HG03039 (cell line): Measurements from ENCODE around the gene NALCN.

ENCODE experiments used
- ATAC-seq: cut with Tn5 transposase; IDR thresholded peaks from one replicate; pipeline ENCODE4 v1.9.1; 2021; ENCODE audit warnings: mild to moderate bottlenecking, moderate library complexity; ENCODE audit not compliant: unreplicated experiment

Gene NALCN

DNA sequence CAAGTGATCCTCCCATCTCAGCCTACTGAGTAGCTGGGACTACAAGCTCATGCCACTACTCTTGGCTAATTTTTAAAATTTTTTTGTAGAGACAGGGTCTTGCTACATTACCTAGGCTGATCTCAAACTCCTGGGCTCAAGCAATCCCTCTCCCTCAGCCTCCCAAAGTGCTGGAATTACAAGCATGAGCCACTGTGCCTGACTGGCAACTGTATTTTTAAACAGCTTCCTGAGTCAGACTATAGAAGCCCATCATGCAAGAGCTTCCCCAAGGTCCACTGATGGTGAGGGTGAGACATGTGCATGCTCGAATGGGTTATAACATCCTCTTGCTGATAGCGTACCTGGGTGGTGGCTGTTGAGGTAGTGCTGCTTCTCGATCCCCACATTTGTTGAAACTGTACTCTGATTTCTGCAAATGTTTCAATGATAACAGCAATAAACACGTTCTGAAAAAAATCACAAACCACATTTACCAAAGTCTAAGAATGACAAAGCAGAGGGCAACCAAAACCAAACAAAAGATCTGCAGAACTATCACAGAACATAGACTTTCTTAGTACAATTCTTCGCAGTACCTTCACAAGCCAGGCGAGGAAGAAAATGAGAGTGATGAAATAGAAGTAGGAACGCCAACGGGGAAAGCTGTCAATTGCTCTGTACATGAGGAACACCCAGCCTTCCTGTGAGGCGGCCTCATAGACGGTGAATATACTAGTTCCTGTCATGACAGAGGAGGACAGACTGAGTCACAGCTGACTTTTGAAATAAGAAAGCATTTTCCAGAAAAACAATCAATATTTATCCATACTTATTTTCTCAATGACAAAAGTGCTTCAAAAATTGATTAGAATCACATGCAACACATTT is 124.4 kb downstream of the NALCN start:
- no peak for ATAC-seq

- ATAC-seq, result no peak
Measured at GRCh38 chr13:101291206-101291605, 125.1 kb downstream of the NALCN start.

GRCh38 chr13:101289764-101290163 is 126.5 kb downstream of the NALCN start:
- no peak for ATAC-seq

DNA sequence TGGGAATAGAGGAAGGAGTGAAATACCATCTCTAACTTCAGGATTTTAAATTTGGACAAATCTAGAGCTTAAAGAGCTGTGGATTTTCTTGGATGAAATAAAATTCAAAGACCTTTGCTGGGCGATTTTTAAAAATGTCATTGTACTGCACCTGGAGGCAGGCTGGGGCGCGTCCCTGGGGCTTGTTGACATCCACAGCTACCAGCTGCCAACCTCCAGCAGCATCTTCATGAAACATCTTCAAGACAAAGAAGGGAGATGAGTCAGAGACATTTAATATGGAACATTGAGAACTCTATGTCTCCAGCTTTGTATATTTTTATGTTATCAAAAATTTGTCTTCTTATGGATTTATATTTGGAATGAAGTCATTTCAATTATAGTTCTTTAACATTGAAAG is 132.5 kb downstream of the NALCN start:
- ATAC-seq, result no peak

DNA sequence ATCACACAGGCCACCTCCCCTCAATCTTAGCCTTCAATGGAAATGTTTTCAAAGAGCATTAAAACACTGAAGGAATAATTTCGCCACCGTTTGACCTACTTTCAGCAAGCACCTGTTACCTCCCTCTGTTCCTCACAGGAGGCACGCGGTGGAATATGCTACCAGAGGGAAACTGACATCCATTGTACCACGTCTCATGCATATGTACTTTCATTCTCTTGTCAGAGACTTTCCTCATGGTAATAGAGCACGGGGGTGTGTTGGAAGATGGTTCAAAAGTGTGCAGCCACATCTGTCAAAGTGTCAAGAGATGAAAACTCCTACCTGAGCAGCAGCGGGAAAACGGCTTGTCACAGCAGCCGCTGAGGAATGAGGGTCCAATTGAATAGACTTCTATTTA is 143.4 kb downstream of the NALCN start:
- ATAC-seq, result no peak

DNA sequence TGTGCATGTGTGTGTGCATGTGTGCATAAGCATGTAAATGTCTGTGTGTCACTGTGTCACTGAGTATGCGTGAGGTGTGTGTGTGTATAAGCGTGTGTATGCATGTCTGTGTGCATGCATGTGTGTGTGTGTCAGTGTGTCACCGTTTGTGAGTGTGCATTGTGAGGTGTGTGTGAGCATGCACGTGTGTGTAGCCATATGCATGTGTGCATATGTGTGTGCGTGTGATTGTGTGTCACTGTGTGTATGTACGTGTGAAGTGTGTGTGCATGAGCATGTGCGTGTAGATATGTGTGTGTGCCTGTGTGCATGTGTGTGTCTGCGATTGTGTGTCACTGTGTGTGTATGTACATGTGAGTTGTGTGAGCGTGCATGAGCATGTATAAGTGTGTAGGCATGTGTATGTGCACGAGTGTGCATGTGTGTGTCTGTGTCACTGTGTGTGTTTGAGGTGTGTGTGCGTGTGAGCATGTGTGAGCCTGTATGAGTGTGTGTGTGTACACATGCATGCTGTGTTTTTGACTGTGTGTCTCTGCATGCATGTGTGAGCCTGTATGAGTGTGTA is 144.5 kb downstream of the NALCN start:
- no peak for ATAC-seq

DNA sequence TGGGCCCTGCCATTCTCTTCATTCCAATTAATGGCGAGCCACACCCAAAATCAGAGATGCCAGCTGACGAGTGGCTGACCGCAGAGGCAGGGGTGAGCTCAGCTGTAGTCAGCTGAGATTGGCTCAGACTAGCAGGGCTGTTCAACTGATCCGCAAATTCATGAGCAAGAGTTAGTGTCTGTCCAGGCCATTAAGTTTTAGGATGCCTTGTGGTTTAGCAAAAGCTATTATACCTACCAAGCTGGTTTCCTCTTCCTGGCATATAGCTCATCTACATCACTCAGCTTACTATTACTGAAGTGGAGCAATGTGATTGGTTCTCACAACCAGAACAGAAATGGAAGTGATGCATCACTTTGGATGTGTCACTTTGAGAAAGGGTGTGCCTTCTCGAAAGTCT is 148.7 kb downstream of the NALCN start:
- ATAC-seq, result no peak

- no peak for ATAC-seq
Measured at GRCh38 chr13:101265934-101266333, 150.4 kb downstream of the NALCN start.

DNA sequence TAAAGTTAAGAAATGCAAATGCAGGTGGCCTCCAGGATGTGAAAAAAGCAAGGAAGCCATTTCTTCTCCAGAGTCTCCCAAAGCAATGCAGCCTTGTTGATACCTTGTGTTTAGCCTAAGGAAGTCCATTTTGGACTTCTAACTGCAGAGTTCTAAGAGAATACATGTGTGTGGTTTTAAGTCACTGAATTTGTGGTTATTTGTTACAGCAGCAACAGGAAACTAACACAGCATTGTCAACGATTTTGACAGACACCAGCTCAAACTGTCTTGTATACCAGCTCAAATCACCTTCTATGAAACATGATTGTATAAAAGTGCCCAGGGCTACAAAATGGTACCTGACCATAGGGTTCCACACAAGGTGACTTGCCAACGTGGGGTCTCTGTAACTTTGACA is 151.4 kb downstream of the NALCN start:
- no peak for ATAC-seq

DNA sequence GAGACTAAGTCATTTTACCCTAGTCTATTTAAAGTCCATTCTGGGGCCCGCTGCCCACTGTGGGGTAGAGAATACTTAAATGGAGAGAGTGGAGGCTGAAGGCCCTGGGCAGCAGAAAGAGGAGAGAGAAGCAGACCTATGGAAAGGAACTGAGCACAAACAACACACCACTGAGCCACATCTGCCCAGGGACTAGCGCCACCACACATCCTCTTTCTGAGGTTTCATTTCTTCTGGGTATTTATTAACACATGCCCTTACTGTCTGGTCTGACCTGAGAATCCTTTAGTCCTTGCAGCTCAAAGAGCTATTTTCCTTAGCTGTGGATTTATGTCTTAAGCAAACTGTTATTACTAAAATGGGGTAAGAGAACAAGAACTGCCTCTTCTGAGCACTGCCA is 154.0 kb downstream of the NALCN start:
- no peak for ATAC-seq

- ATAC-seq, result no peak
Measured at GRCh38 chr13:101258509-101258908, 157.8 kb downstream of the NALCN start.

DNA sequence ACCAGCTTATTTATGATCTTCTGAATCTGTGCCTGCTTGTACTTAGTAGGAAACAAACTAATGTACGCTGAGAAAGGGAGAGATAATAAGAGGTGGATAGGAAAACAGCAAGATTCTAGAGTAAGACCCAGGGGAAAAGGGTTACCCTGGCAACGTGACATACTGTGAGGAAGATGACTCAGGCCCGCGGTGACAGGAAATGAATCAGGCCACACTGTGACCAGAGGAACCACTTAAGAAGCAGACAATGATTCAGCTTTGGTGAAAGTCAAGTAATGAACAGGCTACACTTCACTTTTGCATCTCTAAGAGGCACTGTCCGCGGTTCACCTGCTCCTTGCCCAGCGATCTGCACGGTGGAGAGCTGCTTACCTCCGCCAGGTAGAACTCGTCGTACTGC is 158.2 kb downstream of the NALCN start:
- ATAC-seq, result peak; percentile 98

DNA sequence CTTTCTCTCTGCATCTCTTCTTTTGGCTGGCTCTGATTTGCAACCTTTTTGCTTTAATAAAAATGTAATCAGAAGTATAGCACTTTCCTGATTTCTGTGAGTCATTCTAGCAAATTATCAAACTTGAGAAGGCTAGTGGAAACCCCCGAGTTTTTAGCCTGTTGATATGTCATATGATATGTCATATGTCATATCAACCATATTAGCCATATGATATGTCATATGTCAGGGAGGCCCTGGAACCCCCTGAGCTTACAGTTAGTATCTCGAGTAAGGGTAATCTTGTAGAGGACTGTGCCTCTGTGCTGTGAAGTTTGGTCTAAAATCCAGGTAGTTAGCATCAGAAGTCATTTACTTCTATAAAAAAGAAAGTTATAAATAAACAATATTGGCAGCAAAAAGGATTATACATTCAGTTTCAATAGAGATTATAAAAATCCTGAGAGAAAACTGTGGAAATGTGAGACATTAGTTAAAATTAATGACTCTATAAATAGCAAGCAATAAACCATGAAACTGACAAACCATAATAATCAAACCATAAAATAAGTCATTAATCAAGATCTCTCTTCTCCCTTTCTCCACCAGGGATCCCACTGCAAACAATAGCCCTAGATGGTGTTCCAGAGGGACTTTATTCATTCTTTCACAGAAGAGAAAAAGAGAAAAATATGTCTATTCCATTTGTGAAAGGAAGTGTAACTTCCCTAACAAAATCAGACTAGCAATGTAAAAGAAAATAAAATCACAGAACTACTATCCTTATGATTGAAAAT is 167.4 kb downstream of the NALCN start:
- no peak for ATAC-seq

- ATAC-seq, result no peak
Measured at GRCh38 chr13:101242720-101243119, 173.6 kb downstream of the NALCN start.

- ATAC-seq, result no peak
Measured at GRCh38 chr13:101238555-101238954, 177.8 kb downstream of the NALCN start.

GRCh38 chr13:101231751-101232428 is 184.4 kb downstream of the NALCN start:
- ATAC-seq, result no peak

DNA sequence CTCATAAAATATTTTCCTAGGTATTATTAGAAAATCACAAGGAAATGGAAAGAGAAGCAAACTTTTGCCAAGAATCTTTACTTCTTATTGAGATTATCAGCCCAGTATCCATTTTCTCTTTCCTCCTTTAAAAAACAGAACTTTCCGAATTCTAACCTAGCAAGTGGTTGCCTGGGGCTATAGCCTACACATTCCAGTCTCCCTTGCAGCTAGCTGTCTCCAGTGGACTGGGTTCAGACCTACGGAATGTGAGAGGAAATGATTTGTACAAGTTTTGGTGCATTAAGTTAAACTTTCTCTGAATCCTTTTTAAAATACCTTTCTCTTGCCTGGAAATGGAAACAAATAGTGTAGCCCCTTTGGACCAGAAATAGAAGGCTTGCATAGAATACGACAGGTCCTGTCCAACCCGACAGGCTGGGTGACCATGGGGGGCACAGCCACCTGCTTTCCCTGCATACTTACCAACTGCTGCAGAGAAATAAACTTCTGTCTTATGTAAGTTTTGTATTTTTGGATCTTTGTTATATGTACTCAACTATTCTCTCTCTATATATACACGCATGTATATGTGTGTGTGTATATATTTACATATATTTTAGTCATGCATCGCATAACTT is 185.9 kb downstream of the NALCN start:
- ATAC-seq, result no peak

GRCh38 chr13:101219609-101220265 is 196.6 kb downstream of the NALCN start:
- ATAC-seq, result no peak

DNA sequence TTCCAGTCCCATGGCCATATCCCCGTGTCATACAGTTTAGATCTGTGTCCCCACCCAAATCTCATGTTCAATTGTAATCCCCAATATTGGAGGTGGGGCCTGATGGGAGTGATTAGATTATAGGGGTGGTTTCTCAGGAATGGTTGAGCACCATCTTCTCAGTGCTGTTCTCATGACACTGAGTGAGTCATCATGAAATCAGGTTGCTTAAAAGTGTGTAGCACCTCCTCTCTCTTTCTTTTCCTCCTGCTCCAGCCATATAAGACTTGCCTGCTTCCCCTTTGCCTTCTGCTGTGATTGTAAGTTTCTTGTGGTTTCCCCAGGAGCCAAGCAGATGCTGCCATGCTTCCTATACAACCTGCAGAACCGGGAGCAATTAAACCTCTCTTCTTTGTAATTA is 197.8 kb downstream of the NALCN start:
- no peak for ATAC-seq

GRCh38 chr13:101217086-101217485 is 199.2 kb downstream of the NALCN start:
- no peak for ATAC-seq
